Measurements from ENCODE around the gene IST1.
"Not testable (repeated sequence)": the region's sequence is repeated elsewhere in the genome, so short reads cannot be mapped to it uniquely, and the experiment has no call there.

Gene IST1

DNA sequence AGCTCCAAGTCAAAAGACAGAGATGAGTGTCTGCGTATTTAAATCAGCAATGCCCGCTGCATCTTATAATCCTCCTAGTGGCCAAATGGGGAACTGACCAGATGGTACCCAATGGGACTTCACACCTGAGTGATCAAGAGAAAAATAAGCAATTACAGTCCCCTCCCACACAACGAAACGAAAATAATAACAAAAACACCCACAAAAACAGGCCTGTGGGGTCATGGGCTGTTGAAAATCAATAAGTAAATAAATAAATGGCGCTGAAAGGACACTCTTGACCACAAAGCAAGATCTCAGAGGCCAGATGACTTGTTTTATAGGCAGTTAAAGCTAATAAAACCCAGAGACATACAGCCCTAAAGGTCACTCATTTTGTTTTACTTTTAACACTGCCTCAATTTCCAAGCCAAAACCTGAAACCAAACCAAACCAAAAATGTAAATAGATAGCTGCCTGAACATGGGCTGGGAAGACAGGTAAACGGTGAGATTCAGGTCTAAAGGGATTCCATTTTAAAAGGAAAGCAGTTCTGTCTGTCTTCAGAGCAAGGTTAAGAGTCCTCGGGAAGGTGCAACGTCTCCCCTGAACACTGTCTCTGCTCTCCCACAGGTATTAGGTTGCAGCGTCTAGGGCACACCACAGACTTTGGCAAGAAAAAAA, 12.7 kb upstream of the IST1 start:
- DNase-seq: peak; percentile 53

DNA sequence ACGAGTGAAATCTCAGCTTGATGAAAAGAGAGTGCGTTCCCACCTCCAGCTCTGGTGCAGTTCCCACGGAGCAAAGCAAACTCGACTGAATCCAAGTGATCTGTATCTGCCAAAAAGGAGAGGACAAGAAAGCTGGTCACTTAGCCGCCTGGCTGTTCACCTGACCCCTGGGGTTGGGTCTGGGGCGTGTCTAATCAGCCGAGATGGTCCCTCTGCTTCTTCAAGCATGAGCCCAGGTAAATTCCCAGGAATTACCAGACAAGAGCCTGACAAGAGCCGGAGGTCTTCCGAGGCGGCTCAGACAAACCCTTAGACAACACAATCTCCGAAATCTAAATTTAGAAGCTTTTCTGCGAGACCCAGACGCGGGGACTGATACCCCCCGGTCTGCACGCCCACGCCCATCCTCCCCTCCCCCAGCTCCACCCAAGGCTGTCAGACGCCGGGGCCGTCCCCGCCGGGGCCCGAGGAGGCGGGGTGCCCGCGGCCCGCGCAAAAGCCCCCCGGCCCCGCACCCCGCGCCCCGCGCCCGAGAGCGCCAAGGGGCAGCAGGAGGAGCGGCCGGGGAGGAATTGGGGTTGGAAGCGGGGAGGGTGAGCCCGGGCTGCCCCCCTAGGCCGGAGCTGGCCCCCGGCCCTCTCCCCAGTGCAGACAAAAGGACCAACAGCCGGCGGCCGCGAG, 12.0 kb upstream of the IST1 start:
- DNase-seq: peak; percentile 43

DNA sequence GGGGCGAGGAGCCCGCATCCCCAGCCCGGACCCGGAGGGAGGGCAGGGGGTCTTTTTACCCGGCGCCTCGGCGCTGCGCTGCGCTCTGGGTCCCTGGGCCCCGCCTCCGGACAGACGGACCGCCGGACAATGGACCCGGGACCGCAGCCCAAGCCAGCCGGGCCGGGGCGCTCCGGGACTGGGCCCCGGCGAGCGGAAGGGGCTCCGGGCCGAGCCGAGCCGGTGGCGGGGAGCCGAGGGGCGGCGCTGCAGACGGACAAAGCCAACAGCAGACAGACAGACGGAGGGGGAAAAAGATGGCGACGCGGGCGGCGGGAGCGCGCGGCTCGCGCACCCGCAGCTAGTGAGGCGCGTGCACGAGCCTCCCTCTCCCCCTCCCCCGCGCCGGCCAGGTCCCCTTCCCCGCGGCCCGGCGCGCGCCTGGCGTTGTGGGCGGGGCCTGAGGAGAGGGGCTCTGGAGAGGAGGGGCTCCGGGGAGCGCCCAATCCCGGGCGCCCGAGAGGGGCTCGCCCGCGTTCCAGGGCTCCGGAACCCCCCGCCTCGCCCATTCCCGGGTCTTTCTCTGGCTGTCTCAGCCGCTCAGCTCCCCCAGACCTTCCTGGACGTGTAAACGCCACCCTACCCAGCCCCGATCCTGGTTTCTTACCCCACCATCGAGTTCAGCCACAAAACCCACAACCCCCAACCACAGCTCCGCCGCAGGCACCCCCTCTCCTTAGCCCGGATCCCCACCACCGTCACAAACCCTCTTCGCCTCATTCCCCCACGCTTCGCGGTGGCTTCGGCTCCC, 11.3 kb upstream of the IST1 start, which contains the start of gene ZNF821:
TSS of gene ZNF821 (minus strand) at position 334 of the 790 bp plus-strand sequence. CDS start 4,236 bp downstream, outside the sequence.
- peak; percentile 60 for DNase-seq

DNA sequence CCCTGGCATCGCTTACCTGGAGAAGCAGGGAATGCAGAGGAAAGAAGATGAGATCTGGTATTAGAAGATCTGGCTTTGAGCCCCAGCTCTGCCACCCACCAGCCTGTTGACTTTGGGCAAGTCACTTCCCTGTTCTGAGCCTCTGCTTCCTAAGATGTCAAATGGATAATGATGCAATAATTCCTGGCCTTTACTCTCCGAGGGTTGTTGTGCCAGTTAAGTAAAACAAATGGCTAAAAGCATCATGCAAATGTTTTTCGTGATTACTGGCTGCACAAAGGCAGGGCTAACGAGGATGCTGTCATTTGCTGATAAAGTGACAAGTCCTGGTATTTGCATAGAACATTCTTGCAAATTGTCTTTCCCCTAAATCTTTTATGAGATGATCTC, 10.1 kb upstream of the IST1 start:
- DNase-seq: no peak

DNA sequence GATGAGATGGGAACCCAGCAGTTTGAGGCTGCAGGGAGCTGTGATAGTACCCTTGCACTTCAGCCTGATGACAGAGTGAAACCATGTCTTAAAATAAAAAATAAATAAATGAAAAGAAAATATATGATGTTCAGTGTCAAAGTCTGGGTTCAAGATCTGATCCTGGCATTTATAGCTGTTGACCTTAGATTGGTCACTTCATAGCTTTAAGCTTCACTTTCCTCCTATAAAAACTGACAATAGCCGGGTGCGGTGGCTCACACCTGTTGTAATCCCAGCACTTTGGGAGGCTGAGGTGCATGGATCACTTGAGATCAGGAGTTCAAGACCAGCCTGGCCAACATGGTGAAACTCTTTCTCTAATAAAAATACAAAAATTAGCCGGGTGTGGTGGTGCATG, 6.2 kb upstream of the IST1 start:
- DNase-seq: no peak

DNA sequence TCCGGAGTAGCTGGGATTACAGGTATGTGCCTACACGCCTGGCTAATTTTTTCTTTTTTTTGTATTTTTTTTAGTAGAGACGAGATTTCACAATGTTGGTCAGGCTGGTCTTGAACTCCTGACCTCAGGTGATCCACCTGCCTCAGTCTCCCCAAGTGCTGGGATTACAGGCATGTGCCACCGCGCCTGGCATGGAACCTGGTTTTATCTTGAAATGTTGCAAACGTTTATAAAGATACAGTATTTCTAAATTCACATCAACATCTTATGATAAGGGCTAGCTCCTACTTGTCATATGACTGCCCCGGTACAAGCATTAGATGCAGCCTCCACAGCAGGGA, 1.5 kb upstream of the IST1 start:
- DNase-seq: no peak

DNA sequence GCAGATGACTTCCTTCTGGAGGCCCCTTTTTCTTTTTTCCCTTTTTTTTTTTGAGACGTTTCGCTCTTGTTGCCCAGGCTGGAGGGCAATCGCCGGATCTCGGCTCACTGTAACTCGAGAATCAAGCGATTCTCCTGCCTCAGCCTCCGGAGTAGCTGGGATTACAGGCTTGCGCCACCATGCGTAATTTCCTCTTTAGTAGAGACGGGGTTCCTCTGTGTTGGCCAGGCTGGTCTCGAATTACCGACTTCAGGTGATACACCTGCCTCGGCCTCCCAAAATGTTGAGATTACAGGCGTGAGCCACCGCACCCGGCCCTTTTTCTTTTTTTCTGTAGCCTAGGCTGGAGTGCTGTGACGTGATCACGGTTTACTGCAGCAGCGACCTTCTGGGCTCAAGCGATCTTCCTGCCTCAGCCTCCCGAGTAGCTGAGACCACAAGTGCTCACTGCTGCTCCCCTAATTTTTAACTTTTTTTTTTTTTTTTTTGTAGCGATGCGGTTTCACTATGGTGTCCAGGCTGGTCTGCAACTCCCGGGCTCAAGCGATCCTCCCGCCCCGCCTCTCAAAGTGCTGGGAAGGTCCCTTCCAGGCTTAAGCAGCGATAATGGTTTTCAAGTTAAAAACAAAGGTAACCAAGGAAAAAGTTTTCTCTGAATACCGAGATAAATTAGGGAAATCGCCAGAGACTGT, 956 bp upstream of the IST1 start:
- peak; percentile 21 for DNase-seq

DNA sequence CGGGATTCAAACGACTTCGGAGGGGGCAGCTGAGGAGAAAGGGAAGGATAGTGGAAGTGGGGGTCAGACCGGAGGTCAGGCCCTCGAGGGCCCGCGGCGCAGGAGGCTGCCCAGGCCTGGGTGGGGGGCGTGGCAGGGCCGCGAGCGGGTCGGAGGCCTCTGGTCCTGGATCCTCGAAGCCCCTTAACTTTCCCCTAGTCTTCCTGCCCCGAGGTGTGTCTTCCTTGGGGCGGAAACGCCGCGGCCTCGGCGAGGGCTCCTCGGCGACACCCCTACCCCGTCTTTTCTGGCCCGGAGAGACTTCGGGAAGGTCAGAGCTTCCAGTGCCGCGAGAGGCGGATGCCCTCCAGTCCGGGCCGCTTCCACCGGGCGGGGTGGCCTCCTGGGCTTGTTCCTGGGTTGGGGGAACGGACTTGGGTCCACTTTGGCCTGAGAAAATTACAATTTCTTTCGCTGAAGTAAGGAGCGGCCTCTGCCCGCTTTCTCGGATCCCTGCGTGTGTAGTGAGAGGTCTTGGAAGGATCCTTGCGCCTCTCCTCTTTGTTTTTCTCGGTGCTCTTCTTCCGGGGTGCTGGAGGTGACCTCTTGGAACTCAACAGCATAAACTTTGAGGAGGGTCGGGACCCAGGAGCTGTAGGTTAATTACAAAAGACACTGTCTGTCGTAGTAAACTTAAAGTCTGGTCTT, 491 bp downstream of the IST1 start:
- no peak for DNase-seq

DNA sequence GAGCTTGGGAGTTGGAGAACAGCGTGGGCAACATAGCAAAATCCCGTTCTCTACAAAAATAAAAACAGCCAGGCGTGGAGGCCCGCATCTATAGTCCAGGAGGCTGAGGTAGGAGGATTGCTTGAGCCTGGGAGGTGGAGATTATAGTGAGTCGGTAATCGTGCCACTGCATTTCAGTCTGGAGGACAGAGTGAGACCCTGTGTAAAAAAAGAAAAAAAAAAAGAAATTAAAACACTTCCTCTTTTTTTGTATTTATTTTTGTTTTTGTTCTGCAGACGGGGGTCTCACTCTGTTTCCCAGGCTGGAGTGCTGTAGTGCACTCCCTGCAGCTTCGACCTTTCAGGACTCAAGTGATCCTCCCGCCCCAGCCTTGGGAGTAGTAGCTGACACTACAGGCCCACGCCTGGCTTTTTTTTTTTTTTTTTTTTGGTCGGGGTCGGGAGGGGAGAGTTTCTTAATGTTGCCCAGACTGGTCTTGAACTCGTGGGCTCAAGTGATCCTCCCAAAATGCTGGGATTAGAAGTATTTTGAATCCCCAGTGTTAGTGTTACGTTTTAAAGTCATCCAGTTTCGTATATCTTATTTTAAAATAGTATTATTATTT, 1.5 kb downstream of the IST1 start:
- no peak for DNase-seq

DNA sequence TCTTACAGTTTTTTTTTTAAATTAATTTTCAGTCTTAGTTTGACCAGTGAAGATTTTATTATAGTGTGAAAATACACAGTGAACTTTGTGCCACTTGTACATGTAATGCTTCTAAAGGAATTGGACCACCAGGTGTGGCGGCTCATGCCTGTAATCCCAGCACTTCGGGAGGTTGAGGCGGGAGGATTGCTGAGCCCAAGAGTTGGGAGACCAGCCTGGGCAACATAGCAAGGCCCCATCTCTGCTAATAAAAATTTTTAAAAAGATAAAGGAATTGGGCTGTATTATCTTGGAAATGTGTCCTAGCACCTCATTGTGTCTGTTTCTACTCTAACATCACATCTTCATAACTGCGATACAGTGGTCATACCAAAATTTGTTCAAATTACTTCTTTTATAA, 3.8 kb downstream of the IST1 start:
- DNase-seq: no peak

DNA sequence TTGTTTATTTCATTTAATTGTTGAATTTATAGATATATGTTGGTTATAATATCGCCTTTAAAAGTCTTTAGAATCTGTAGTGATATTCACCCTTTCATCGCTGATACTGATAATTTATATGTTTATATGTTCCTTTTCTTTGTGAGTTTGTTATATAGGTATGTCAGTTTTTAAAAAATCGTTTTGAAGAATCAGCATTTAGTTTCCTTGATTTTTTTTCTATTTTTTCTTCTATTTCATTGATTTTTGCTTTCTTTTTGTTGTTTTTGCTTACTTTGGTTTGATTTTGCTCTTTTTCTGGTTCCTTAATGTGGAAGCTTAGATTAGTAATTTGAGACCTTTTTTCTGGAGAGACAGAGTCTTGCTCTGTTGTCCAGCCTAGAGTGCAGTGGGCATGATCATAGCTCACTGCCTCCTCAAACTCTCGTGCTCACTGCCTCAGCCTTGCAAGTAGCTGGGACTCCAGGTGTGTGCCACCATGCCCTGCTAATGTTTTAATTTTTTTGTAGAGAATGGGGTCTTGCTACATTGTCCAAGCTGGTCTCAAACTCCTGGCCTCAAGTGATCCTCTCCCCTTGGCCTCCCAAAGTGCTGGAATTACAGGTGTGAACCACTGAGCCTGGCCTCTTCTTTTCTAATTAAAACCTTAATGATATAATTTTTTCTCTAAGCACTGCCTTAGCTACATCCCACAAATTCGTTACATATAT, 7.5 kb downstream of the IST1 start:
- DNase-seq: no peak

DNA sequence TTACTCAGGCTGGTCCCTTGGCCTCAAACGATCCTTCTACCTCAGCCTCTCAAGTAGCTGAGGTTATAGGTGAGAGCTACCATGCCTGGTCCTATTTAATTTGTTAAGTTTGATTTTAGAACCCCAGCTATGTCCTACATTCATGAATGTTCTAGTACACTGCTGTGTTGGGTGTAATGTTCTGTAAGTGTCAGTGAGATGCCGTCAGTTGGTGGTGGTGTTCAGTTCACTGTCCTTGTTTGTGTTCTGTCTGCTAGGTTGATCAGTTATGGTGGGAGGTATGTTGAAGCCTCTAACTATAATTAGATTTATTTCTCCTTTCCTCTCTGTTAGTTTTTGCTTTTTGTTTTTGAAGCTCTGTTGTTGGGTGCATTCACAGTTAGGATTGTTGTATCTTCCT, 8.3 kb downstream of the IST1 start:
- DNase-seq: no peak

DNA sequence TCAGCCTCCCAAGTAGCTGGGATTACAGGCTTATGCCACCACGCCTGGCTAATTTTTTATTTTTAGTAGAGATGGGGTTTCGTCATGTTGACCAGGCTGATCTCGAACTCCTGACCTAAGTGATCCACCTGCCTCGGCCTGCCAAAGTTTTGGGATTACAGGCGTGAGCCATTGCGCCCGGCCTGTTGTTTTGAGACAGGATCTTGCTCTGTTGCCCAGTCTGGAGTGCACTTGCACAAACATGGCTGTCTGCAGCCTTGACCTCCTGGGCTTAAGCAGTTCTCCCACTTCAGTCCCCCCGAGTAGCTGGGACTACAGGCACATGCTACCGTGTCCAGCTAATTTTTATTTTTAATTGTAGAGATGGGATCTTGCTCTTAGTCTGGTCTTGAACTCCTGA, 8.9 kb downstream of the IST1 start:
- no peak for DNase-seq

DNA sequence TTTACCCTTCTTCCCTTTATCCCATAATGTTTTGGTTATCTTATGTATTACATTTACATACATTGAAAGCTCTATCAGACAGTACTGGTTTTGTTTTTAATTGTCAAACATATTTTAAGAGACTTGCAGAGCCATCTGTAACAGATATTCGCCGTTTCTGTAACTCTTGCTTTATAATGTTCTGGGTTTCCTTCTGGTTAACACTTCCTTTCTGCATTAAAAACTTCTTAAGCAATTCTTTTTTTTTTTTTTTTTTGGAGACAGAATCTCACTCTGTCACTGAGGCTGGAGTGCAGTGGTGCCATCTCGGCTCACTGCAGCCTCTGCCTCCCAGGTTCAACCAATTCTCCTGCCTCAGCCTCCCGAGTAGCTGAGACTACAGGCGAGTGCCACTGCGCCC, 10.4 kb downstream of the IST1 start:
- not testable (repeated sequence) for DNase-seq

DNA sequence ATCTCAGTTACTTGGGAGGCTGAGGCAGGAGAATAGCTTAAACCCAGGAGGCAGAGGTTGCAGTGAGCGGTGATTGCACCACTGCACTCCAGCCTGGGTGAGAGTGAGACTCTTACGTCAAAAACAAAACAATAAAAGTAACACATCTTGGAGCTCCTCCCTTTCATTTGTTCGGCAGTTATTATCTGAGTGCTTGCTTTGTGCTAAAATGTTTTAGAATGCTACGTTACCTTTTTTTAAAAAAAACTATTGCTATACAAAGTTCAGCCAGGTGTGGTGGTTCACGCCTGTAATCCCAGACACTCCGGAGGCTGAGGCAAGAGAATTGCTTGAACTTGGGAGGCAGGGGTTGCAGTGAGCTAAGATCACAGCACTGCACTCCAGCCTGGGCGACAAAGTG, 15.8 kb downstream of the IST1 start:
- no peak for DNase-seq

DNA sequence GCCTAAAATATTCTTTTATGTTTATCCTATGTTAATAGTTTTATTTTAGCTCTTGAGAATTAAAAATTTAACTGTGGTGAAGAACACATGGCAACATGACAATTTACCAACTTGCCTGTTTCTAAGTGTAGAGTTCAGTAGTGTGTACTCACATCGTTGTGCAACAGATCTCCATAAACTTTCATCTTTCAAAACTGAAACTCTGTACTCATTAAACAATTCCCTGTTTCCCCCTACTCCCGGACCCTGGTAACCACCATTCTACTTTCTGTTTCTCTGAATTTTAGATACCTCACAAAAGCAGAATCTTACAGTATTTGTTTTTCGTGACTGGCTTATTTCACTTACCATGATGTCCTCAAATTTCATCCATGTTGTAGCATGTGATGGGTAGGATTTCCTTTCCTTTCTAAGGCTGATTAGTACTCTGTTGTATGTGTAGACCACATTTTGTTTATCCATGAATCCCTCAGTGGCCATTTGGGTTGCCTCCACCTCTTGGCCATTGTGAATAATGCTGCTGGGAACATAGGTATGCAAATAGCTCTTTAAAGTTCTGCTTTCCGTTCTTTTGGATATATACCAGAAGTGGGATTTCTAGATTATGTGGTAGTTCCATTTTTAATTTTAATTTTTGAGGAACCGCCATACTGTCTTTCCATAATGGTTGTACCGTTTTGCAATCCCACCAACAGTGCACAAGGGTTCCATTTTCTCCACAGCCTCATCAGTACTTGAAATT, 17.4 kb downstream of the IST1 start:
- no peak for DNase-seq

DNA sequence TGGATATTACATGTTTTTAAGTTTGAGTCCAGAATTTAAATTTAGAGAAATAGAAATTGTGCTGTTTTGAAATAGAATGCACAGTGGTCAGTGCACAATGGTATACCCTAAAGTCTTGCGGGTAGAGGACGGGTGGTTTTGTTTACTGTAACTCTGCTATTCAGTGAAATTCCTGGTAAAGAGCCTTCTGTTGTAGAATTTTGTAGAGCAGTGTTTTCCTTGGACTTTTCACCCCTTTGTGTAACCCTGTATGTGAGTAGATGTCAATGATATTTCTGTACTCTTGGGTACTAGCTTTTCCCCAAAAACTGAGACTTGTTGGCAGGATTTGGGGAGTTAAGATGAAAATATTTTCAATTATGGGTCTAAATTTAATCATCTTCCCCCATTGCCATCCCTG, 19.5 kb downstream of the IST1 start:
- DNase-seq: no peak

DNA sequence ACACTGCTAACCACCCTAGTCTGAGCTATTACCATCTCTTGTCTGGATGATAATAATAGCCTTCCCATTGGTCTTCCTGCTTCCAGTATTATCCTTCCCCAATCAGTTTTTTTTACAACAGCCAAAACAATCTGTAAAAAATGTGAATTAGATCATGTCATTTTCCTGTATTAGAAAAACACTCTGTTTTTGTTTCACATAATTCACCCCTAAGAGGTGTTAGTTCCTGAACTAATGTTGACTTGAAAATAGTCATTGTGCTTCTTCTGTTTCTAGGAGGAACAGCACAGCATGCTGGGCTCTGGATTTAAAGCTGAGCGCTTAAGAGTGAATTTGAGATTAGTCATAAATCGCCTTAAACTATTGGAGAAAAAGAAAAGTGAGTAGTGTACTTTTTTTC, 20.0 kb downstream of the IST1 start:
- DNase-seq: no peak

DNA sequence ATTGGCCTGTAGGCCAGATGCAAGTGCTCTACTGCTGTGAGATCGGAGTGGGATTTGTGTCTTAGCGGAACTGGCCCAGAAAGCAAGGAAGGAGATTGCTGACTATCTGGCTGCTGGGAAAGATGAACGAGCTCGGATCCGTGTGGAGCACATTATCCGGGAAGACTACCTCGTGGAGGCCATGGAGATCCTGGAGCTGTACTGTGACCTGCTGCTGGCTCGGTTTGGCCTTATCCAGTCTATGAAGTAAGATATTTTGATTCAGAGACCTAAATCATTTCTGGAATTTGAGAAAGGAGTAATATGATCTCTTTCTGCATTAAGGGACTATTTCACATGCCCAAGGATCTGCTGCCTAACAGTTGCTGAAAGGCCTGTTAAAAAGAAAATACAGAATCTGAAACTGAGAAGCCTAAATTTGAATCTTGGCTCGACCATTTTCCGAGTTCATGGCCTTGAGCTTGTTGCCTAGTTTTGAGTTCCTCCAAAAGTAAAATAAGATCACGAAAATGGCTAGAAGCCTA, 21.1 kb downstream of the IST1 start:
- DNase-seq: no peak

DNA sequence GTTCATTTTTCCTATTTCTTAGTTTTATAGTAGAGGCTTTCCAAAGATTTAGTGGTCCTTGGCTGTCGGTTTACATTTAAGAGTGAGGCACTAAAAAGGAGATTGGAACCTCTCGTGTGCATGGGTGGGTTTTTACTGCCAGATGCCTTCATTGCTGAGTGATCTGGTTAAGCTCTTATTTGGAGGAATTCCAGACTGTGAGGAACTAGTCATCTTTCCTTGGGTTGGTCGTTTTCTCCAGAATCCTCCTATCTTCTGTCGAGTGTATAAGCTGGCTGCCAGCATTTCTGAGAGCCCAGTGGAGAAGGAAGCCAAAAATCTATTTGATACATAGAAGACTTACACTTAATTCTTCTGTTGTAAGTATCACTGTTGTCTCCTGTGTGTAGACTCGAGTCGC, 22.6 kb downstream of the IST1 start:
- DNase-seq: no peak

DNA sequence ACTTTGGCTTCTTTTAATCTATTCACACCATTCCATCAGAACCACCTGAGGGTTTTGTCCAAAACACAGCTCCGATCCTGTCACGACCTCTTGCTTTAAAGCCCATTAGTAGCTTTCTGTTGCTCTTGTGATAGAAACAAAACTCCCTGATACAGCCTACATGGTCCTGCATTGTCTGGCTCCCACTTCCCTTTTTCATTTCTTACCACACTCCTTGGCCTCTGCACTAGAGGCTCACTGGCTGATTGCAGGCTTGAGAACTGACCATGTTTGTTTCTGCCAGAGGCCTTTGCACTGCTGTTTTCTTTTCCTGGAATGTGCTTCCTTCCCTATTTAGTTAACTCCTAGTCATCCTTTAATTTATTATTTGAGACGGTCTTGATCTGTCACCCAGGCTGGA, 23.7 kb downstream of the IST1 start:
- DNase-seq: no peak
